GM18520 (cell line): Measurements from ENCODE around the gene ANKRD53.
"Not testable (repeated sequence)": the region's sequence is repeated elsewhere in the genome, so short reads cannot be mapped to it uniquely, and the experiment has no call there.

Experiments
- ATAC-seq: cut with Tn5 transposase; IDR thresholded peaks from one replicate; pipeline ENCODE4 v1.9.1; 2021; ENCODE audit not compliant: unreplicated experiment

Gene ANKRD53

DNA sequence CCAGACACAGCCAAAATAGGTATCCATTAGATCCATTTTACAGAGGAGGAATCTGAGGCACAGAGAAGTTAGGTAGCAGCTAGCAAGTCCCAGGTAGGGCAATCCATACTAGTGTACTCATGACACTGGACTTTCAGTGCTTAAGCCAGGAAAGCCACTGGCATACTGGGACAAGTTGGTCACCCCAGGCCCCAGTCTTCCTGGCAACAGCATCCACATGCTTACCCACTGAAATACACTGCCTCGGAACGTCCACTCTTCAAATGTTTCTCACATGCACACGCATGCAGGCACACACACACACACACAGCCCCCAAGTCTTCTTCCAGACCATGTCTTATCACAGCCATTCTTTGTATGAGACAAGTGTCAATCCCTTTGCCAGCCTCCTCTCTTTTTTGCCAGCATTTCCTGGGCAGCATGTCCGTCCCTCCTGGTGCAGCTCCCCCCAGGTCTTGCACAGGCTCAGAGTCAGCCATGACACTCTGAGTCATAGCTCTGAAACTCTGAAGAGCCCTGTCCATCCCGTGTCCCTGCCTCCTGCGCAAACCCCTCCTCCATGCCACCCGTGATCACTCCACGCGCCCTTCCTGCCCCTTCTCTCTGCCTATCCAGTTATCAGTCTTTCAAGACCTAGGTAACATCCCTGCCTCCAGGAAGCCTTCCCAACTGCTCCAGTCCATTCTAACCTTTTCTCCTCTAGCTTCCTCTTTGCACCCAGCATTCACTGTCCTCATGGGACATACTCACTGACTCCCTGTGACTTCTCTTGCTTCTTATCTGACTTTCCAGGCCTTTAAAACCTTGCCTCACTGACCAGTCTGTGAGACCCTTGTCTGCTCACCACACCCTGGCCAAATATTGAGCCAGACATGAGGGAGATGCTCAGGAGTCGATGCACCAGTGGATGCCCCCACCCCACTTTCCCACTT is 27.1 kb downstream of the ANKRD53 start:
- ATAC-seq: no peak

DNA sequence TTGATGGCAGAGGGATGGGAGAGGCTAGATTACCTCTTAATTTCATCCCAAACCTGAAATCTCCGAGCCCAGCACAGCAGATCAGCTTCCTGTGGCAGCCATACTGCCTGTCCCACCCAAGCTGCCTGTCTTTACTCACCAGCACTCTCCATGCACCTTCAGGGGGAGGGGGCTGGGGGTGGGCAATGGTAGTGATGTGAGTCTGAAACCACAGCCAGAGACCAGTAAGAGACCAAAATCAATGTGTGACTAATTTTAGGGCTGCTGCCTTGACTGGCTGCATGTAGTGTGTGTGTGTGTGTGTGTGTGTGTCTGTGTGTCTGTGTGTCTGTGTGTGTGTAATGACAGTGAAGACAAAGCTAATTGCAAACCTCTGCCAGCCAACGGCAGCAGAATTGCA is 27.9 kb downstream of the ANKRD53 start:
- no peak for ATAC-seq

DNA sequence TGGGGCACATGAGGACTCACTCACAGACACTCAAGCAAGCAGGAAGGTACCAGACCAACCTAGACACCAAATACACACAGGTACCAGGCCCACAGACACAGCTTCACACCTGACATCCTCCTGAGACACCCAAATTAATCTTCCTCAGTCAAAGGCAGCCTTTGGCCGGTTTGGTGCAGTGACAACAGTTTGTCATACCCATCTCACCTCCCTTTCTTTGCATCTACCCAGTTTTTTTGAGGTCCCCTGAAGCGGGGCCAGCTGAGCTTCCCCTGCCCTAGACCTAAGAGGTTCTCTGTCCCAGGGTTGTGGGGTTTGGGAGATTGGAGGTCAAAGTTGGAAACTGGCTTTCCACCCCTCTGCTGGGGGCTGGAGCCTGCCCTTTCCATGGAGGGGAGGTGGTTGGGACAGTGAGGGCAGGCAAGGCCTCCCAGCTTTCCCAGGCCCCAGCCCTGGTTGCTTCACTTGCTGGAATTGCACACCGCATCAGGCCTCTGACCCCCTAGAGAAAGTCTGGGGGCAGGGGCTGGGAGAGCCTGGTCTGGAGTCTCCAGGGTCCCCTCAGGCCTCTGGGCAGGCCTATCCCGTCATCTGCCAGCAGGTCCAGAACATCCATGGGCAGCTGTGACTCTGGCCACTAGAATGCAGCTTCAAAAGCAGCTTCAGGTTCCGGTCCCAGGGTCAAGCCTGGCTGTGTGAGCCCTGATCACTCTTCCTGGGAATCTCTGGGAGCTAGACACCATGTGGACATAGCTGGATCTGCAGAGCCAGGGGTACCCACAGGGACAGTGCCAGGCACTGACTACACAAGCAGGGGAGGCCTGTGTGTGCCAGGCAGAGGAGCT is 28.7 kb downstream of the ANKRD53 start:
- ATAC-seq: no peak

DNA sequence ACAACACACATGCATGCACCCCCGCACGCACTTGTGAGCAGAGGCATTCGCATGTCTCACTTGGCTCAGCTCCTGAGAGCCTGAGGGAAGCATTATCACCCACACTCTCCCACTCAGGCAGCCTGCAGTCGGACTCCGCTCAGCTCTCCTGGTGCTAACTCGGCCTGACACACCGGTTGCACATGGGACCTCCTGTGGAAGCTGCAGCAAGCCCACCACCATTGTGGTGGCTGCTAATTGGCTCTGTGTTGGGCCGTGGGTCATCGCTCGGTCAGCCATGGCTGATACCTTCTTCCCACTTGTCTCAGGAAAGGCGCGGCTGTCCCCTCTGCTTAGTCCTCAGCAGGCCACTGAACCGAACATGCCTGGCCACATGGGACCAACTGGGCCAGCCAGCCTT is 29.9 kb downstream of the ANKRD53 start:
- no peak for ATAC-seq

DNA sequence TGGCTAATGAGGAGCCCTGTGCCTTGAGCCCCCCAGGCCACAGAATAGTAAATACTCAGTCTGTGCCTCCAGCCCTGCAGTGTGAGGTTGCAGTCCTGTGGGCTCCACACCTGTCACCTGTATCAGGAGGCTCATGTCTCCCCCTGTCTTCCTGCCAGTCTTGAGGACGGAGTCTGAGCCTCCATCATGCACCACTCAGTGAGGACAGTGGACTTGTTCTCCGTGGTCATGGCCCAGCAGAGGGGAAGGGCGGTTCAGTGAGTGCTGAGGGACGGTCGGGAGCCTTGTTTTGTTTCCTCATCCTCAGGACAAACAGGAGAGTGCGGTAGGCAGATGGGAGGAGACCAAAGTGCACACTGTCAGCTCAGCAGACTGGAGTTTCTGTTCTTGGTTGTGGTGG is 33.4 kb downstream of the ANKRD53 start:
- ATAC-seq: not testable (repeated sequence)

DNA sequence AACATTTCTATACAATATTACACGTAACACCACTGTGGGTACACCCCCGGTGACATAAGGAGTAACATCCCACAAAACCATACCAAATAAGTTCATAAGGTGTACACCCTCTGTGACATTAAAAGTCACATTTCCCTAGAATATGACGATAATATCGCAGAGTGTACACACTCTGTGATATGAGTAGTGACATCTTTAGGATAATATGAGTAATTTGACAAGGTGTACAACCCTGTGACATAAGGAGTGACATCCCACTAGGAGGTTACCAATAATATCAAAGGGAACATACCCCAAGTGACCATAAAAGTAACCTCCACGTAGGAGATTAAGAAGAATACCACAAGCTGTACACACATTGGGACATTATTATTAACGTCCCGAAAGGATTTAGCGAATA is 40.2 kb downstream of the ANKRD53 start:
- no peak for ATAC-seq

DNA sequence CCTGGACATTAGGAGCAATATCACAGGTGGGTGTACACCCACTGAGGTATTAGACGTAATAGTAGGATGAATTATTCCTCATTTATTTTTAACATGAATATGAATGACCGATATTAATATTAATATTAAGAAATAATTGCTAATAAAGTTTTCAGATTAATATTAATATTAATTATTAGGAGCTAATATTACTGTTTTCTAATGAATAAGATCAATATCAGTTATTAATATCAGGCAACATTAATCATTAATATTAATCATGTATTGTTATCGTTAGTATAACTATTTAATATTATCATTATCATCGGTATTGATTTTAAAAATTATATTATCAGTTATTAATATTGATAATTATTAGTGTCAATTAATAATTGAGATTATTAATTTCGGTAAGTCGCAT is 41.6 kb downstream of the ANKRD53 start:
- ATAC-seq: not testable (repeated sequence)

DNA sequence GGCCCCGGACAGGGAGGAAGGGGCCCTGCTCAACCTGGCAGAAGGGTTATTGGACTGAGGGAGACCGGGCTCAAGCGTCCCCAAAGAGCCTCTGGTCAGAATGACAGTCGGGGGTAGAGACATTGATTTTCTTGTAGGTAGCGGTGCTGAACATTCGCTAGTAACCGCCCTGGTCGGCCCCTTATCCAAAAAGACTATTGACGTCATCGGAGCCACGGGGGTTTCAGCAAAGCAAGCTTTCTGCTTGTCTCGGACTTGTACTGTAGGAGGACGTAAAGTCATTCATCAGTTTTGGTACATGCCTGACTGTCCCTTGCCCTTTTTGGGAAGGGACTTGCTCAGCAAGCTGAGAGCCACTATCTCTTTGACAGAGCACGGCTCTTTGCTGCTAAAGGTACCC is 43.0 kb downstream of the ANKRD53 start:
- not testable (repeated sequence) for ATAC-seq

DNA sequence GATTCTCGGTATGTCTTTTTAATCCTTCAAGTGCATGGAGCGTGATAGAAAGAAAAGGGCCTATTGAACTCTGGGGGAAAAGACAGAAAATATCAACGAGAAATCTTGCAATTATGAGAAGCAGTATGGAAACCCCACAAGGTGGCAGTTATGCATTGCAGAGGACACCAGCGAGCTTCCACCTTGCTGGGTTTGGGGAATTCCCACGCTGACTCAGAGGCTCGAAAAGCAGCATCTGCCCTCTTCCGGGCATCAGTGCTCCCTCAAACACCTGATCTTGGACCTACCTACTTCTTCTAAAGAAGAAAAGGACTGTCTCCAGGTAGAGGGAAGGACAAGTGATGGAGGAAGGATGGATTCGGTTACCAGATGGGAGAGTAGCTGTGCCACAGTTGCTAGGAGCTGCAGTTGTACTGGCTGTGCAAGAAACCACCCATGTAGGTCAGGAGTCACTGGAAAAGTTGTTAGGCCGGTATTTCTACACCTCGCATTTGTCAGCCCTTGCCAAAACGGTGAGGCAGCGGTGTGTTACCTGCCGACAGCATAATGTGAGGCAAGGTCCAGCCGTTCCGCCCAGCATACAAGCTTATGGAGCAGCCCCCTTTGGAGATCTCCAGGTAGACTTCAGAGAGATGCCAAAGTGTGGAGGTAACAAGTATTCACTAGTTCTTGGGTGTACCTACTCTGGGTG is 45.3 kb downstream of the ANKRD53 start:
- not testable (repeated sequence) for ATAC-seq
